K562 treated with DMSO at 1 percent for 12 hours (cell line): ENCODE results near the gene ACAD11. TPM values are rescaled to one million over a fixed set of nuclear protein-coding genes. Genes with fewer than 3 reads are reported as not detected.

Experiments
- total RNA-seq: library from RNA; unstranded; fragments of 300-600 nt; gene quantifications from 2 replicates; pipeline ENCODE4 v1.2.3, GENCODE V29; 2022; ENCODE audit not compliant: insufficient read depth

ACAD11 gene, protein sequence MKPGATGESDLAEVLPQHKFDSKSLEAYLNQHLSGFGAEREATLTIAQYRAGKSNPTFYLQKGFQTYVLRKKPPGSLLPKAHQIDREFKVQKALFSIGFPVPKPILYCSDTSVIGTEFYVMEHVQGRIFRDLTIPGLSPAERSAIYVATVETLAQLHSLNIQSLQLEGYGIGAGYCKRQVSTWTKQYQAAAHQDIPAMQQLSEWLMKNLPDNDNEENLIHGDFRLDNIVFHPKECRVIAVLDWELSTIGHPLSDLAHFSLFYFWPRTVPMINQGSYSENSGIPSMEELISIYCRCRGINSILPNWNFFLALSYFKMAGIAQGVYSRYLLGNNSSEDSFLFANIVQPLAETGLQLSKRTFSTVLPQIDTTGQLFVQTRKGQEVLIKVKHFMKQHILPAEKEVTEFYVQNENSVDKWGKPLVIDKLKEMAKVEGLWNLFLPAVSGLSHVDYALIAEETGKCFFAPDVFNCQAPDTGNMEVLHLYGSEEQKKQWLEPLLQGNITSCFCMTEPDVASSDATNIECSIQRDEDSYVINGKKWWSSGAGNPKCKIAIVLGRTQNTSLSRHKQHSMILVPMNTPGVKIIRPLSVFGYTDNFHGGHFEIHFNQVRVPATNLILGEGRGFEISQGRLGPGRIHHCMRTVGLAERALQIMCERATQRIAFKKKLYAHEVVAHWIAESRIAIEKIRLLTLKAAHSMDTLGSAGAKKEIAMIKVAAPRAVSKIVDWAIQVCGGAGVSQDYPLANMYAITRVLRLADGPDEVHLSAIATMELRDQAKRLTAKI
- total RNA-seq = 1.2 and 6.7 TPM in 2 replicates

DNA sequence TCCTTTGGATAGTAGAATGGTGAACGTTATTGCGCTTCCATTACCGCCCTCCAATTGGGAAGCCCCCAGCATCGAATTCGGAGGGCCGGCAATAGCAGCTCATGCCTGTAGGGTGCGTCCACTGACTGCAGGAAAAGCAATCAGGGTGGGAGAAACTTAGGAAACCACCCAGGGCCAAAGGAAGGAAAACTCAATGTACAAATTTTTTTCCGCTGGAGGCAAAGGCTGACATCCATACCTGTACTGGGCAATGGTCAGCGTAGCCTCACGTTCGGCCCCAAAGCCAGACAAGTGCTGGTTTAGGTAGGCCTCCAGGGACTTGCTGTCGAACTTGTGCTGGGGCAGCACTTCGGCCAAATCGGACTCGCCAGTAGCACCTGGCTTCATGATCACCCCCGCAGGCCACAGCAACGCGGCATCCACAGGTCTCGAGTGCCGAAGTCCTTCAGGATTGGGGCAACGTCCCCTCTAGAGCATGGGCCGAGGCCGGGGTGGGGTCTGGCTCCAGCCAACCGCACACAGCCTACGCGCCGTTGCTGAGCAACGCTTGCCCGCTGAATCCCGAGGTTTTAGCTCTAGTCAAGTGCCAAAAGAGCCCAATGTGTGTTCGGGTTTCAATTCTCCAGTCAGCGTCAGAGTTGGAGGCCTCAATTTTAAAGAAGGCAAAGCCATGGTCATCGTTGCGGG, at the start of gene ACAD11:
TSS of gene ACAD11 (minus strand) at position 445 of the 687 bp plus-strand sequence. CDS start at position 387, 58 bp downstream.

DNA sequence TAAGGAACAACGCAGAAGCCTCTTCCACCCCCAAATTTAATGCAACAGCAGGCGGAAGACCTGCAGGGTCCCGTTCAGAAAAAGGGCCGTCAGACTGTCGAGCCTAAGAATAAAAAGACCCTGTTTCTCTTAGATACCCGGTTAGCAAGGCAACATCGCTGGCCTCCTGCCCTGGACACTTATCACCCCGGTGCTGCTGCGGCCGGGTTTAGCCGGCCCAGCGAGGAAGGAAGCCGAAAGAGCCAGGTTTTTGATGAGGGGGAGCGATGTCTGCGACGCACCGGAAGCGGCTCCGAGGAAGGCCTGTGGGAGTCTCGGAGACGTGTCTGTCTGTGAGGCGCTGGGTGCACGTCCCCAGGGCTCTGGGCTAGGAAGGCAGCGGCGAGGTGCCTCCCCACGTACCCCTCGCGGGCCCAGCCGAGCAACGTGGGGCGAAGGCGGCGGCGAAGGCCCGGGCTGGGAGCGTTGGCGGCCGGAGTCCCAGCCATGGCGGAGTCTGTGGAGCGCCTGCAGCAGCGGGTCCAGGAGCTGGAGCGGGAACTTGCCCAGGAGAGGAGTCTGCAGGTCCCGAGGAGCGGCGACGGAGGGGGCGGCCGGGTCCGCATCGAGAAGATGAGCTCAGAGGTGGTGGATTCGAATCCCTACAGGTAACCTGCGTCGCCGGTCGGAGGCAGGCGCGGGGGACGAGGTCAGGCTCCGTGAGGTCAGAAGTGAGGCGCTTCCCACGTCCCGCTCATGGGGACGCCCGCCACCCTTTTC, 622 bp upstream of the ACAD11 start, which contains the start of gene UBA5:
TSS of gene UBA5 (plus strand) at position 278 of the 759 bp plus-strand sequence. CDS start at position 487, 209 bp downstream.

DNA sequence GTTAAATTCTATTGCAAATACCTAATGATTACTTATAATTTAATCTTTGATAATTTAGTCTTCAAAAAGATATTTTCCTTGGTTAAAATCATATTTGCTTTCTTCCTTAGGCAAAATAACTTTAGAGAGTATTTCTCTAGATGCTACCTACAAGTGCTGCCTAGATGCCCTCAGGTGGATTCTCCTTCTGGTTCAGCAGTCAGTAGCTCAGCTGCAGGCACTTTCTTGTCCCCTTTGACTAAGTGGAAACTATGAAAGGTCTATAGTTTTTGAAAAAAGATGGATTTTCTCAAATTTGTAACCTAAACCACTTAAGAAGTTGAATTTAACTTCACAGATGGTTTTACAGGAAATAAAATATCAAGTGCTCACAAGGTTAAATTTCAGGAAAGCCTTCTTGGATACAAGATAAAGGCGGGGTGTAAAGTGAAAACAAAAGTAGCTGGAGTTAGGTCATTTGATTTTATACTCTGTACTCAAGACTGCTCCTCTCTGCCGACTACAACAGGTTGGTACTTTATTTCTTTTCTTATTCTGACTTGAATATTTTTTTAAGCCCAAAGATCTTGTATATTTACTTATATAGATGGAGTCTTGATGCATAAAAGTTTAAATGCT, 62.7 kb downstream of the ACAD11 start, which contains the start of gene ACKR4:
TSS of gene ACKR4 (plus strand) at position 455 of the 618 bp plus-strand sequence. CDS start 3,128 bp downstream, outside the sequence.

Other genes with a start within 250 kb of the ACAD11 start
- 2.4 and 8.5 TPM in 2 replicates for gene DNAJC13, start 242.3 kb downstream of the ACAD11 start, total RNA-seq
- gene ACKR4, start 62.5 kb downstream of the ACAD11 start, total RNA-seq = not detected in 2 replicates
- gene UBA5, start 520 bp upstream of the ACAD11 start, total RNA-seq = 17.6 and 30.4 TPM in 2 replicates
- 2.4 and 7.2 TPM in 2 replicates for gene NPHP3, start 62.6 kb upstream of the ACAD11 start, total RNA-seq